HG02885 (cell line): ENCODE results near the gene ELL3.

Experiments used
- ATAC-seq: cut with Tn5 transposase; IDR thresholded peaks from one replicate; pipeline ENCODE4 v1.9.1; 2021; ENCODE audit warnings: mild to moderate bottlenecking; ENCODE audit not compliant: unreplicated experiment, poor library complexity

The ELL3 gene

DNA sequence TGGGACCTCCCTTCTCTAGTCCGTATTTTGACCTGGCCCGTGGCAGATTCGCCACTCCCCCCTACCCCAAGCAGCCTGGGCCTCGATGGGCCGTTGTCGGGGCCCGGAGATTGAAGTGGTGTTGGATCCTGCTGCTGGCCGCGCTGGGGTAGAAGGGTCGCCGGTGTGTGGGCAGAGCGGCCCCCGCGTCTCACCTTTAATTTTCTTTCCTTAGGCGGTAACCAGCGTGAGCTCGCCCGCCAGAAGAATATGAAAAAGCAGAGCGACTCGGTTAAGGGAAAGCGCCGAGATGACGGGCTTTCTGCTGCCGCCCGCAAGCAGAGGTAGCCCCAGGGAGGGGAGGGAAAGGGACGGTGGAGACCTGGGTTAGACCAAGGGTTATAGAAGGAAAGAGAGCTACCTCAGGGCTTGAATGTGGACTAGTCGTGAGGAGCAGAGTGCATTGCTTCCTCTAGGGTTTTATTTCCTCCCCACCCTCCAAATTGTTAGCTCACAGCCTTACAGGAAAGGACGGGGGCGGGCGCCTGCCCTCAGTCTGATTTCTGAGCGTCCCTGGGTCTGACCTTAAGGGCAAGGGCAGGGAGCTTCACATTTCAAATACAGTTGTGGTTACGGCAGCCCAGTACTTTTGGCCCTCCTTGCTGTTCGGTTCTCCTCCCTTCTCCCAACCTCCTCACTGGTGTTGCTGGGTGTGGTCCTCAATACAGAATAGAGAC, 16.2 kb upstream of the ELL3 start:
- no peak for ATAC-seq

DNA sequence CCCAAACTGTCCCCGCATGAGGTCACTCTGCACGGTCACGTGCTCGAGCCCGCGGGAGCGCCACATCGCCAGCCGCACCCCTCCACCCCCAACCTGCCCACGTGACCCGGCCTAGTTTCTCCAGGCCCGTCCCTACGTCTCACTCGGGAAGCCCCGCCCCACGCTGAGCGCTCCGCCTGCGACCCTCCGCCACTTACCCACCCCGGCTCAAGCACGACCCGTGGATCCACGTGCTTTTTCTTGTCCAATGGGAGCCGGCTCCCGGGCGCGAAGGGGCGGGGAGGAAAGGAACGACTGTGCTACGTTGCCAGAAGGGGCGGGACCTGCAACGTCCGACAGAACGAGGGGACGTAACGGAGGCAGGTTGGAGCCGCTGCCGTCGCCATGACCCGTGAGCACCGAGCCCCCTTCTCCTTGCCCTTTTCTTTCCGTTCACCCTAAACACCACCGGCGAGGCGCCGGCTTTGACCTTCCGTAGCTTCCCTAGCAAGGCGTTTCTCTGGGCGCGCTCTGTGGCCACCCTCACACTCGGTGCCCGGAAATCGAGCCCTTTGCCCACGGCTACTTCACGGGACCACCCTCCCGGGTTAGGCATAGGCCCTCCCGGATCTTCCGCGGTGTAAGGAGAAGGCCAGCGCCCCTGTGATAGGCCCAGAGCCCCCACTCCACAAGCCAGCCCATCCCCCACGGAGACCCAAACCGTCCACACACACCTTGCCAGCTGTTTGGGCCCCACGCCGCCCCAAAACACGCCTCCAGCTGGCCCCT, 15.4 kb upstream of the ELL3 start, which contains the start of gene SERF2:
TSS of gene SERF2 (plus strand) at position 328 of the 768 bp plus-strand sequence. CDS start at position 385, 57 bp downstream.
- peak; percentile 88 for ATAC-seq

DNA sequence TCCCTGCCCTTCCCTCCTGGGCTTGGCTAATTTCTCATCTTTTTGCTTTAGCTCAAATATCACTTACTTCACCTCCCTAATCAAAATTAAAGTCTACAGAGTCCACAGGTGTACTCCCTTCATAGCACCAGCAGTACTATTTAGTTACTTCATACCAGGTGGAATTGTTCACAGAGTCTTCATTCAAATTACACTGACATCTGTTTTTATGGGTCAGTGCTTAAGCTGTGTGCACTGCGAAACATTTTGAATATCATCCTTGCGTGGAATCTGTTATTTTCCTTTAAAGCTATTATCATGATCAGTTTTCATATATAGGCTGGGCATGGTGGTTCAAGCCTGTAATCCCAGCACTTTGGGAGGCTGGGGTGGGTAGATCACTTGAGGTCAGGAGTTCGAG, 12.6 kb upstream of the ELL3 start:
- no peak for ATAC-seq

- ATAC-seq: no peak
Measured at GRCh38 chr15:43779016-43779415, 2.2 kb upstream of the ELL3 start.

DNA sequence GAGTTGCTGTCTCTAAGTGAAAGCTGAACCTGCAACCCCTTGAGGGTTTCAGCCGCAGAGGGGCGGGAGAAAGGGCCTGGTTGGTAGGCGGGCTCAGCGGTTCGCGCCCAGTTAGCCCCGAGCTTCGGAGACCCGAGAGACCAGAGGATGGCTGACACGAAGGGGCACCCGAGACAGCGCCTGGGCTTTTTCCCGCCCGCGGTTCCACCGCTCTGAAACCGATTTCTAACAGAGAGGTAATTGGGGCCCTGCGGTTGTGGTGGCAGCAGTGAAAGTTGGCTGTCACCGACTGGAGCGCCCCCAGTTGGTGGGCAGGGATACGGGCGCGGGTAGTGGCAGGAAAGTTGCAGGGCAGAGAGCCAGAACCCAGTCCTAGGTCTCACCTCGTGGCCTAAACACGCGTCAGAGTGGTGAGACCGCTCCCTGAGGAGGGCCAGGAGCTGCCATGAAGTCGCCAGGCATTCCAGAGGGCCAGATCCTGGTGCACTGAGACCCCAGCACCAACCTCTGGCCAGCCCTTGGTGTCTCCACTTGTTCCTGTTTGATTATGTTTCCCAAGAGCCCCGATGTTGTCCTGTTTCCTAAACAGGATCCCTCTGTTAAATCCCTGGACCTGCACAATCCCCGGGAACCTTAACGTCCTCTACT, 625 bp upstream of the ELL3 start:
- ATAC-seq: peak; percentile 61

DNA sequence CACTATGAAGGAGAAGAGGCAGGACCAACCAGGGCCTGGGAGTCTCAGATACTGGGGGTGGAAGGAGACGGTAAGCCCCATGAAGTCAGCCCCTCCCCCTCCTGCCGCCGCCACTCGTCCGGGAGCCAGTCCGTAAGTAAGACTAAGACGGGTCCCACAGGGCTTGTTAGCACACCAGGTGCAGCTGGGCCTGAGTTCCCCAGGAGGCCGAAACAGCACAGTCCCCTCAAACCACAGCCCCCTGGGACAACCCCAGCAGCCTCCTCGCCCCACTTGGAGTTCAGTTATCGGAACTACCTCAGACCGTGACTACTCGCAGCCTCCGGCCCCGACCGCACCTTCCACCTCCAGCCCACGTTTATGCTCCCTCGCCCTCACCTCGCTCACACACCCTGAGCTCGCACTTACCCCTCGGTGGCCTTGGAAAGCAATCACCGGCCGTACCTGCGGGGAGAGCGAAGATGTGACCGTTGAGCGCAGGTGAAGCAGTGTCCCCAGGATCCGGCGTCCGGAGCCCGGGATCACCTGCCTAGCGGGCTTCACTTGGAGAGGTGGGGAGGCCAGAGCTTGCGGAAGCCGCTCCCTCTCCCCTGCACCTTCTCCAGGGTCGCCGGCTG, 557 bp downstream of the ELL3 start:
- peak; percentile 57 for ATAC-seq

DNA sequence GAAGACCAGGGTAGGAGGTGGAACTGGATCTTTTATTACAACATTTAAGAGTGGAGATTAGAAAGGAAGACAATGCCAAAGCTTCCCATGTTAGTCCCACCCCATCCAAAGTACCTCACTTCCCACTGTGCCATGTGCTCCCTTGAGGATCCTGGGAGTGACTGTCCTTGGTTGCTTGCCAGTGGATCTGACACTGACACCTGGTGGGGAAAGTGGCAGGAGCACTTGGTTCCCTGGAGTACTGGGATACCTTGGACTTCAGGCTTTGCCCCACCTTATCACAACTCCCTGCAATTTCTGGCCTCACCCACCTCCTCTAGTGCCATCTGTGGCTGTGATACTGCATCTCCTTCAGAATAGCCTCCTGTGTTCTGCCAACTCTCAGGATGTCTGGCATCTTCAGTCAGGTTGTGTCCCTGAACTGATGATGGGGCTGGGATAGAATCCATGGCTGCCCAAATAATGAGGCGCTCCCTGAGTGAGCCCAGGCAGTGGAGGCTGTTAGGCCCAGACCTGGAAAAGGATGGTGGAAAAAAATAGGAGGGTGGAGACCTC, 1.3 kb downstream of the ELL3 start:
- ATAC-seq: no peak

DNA sequence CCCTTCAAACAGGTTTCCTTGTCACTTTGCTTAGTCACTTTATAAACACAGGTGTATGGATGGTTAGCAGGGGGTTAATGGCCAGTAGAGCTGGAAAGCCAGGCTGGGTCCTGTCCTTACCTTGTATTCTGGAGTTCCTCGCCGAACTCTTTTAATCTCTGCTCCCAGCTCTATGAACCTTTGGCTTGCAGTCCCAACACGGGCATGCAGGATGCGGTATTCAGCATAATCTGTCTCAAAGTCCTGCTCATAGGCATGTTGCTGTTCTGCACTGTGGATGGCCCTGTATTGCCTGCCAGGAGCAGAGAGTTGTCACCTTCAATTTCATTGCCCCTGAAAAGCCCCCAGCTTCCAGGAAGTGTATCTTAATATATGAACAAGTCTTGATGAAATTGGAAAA, 2.7 kb downstream of the ELL3 start:
- ATAC-seq: no peak

- ATAC-seq: no peak
Measured at GRCh38 chr15:43772624-43773023, 4.1 kb downstream of the ELL3 start.

DNA sequence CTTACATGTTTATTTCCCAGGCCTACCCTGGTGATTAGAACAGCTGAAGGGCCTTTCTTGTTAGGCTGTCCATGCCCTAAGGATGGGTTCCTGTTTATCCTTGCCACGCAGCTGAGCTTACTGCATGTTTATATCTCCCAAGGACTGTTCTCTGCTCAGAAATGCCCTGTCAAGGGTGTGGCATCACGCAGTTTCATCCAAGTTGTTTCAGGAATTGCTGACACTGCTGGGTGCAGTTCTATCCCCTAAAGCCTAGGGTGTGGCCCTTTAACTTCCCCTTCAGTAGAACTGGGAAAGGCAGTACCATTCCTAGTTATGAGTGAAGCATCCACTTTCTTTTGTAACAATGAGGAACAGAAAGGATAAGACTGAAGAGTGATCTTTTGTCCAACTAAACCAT, 5.0 kb downstream of the ELL3 start:
- no peak for ATAC-seq

GRCh38 chr15:43769584-43770228, 7.1 kb downstream of the ELL3 start:
- ATAC-seq: no peak

DNA sequence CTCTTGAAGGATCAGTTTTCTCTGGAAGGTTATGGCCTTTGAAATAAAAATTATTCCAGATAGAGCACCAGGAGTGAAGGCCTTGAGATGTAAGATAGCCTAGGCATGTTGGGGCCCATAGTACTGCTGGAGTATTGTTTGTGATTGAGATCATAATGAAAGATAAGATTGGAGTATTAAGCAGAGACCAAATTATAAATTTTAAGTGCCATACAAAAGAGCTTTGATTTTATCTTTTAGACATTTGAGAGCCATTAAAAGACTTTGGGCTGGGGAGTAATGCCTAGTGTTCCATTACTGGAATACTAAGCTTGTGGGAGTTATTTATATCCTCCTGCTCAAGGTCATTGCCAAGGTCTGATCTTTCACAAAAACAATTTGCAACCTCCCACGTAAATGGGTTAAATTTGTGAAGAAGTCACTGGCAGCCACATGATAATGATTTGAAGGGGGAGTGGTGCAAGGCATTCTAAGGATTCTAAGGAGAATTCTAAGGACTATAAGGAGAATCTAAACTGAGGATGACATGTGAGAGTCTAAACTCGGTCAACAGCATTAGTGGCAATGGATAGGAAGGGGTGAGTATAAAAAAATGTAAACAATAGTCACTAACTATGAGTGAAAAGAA, 12.8 kb downstream of the ELL3 start:
- no peak for ATAC-seq

- ATAC-seq: no peak
Measured at GRCh38 chr15:43762824-43763223, 13.9 kb downstream of the ELL3 start.

DNA sequence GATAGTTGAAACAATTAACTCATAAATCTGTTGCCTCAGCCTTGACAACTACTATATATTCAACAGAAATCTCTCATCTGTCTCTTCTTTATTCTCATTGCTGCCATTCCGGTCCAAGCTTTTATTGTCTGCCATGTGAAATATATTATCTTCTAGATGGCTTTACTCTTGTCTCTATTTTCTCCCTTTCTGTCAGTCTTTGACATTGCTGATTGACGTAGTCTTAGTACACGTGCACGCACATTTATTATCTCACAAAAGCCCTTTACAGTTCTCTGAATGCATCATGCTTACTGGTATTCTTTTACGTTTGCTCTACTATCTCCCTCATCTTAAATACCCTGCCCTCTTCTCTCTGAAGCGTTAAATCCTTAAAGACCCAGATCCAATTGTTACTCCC, 24.9 kb downstream of the ELL3 start:
- ATAC-seq: no peak

- peak; percentile 43 for ATAC-seq
Measured at GRCh38 chr15:43749690-43750345, 26.9 kb downstream of the ELL3 start.

DNA sequence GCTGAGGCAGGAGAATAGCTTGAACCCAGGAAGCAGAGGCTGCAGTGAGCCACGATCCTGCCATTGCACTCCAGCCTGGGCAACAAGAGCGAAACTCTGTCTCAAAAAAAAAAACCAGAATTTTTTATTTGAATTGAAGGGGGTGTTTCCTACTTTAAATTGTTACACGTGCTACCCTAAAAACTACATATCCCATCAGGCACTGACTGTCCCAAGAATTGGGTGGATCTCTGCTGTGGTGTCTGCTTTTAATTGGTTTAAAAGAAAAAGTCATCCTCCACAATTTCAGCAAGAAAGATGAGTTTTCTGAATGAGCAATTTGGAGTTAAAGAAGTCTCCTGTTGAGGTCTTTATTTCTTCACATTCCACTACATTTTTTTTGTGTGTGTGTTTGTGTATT, 28.4 kb downstream of the ELL3 start:
- ATAC-seq: no peak

- ATAC-seq: peak; percentile 13
Measured at GRCh38 chr15:43746903-43747309, 29.9 kb downstream of the ELL3 start.

DNA sequence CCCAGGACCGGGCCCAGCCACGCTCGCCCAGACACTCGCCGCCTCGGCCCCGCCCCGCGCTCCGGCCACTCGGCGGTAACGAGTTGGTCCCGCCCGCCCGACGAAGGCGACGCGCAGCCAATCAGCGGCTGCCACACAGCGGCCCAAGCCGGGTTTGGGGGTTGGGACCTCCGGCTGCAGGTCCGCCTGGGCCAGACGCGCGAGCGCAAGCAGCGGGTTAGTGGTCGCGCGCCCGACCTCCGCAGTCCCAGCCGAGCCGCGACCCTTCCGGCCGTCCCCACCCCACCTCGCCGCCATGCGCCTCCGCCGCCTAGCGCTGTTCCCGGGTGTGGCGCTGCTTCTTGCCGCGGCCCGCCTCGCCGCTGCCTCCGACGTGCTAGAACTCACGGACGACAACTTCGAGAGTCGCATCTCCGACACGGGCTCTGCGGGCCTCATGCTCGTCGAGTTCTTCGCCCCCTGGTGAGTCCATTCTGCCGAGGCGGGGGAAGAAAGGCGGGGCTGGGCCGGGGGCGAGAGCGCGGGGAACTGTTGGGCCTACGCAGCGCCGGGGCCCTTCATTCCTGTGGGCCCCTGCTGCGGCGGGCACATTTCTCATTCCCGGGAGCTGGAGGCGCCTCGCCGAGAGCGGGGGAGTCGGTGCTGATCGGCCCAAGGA, 30.4 kb downstream of the ELL3 start, which contains the start of gene PDIA3:
TSS of gene PDIA3 (plus strand) at position 194 of the 658 bp plus-strand sequence. CDS start at position 296, 102 bp downstream.
- peak; percentile 81 for ATAC-seq
